ENCODE data around the gene FRK. TPM values are rescaled to one million over a fixed set of nuclear protein-coding genes. Genes with fewer than 3 reads are reported as not detected.

The FRK gene
- total RNA-seq, 2 experiments from 2014 or later = not detected

DNA sequence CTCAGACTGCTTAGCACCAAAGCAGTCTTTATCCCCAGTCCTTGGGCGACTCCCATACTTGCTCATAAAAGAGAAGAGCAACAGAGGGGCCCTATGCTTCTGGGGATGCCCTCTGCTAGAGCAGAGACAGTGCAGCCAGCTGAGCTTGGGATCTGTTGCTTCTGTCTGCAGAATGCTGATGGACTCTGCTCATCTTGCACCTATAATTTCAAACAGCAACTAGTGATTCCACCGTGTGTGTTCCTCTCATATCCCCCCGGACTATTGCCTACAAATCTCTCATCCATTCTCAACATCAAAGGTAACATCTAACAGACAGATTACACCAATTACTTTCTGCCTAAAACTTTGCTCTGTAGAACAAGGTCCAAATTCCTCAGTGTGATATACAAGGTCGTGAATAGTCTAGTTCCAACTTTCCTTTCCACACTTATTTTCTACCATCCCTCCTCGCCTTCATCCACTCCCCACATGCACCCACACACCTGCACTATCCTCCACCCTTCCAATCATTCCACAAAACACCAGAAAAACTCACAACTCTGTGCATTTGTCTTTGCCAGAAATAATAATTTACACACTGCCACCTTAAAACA is 62.6 kb downstream of the FRK start:
- ChIA-PET CTCF (no interaction called here), POLR2A (no interaction called here)
- intact Hi-C loops (cut with DNase I, micrococcal nuclease) = no loop called here
- H3K9me3 ChIP-seq (ENCODE audit: control insufficient read depth in 1 of 2, insufficient read depth in 1 of 2, low read length in 2 of 2) = no peaks in the 10 kb centered on the region
- peaks cover 0 to 6% of the 10 kb centered on the region in 2 experiments for H3K27me3 ChIP-seq (ENCODE audit: control insufficient read depth in 1 of 2, insufficient read depth in 2 of 2, low read length in 2 of 2)
- H3K4me3 ChIP-seq (ENCODE audit: low read length) = no peak overlapping the region
- ATAC-seq (ENCODE audit: poor library complexity) (no peak), DNase-seq (no peak)
- Mint-ChIP-seq H3K27ac (no peak overlapping the region), H3K27me3 (peaks cover 14% of the 10 kb centered on the region), H3K36me3 (ENCODE audit: low read depth) (no peaks in the 10 kb centered on the region), H3K4me3 (no peak overlapping the region), H3K9me3 (no peaks in the 10 kb centered on the region), H3K4me1 (ENCODE audit: low read depth) (no peaks in the 10 kb centered on the region)
- no peak overlapping the region for H3K27ac ChIP-seq (ENCODE audit: low read depth in 1 of 2, low read length in 2 of 2)
- no peaks in the 10 kb centered on the region for H3K4me1 ChIP-seq (ENCODE audit: insufficient read depth, low read length)
- H3K36me3 ChIP-seq (ENCODE audit: insufficient read depth, low read length) = no peaks in the 10 kb centered on the region
- no peak for TF ChIP-seq CTCF (IDR thresholded peaks at IDR 0.05)

GRCh38 chr6:115986026-115986425 is 74.7 kb downstream of the FRK start:
- Mint-ChIP-seq H3K4me1 (ENCODE audit: low read depth) (no peaks in the 10 kb centered on the region), H3K9me3 (no peaks in the 10 kb centered on the region), H3K27me3 (no peaks in the 10 kb centered on the region), H3K27ac (no peak overlapping the region), H3K36me3 (ENCODE audit: low read depth) (no peaks in the 10 kb centered on the region), H3K4me3 (no peak overlapping the region)
- no peak for TF ChIP-seq CTCF (IDR thresholded peaks at IDR 0.05)
- no peaks in the 10 kb centered on the region for H3K36me3 ChIP-seq (ENCODE audit: insufficient read depth, low read length)
- H3K4me1 ChIP-seq (ENCODE audit: insufficient read depth, low read length) = no peaks in the 10 kb centered on the region
- intact Hi-C loops (cut with DNase I, micrococcal nuclease) = no loop called here
- DNase-seq (no peak), ATAC-seq (ENCODE audit: poor library complexity) (no peak)
- CTCF ChIA-PET = no interaction called here
- peaks cover 0 to 7% of the 10 kb centered on the region in 2 experiments for H3K9me3 ChIP-seq (ENCODE audit: control insufficient read depth in 1 of 2, insufficient read depth in 1 of 2, low read length in 2 of 2)
- no peak overlapping the region for H3K27ac ChIP-seq (ENCODE audit: low read depth in 1 of 2, low read length in 2 of 2)
- POLR2A ChIA-PET = no interaction called here
- no peaks in the 10 kb centered on the region for H3K27me3 ChIP-seq (ENCODE audit: control insufficient read depth in 1 of 2, insufficient read depth in 2 of 2, low read length in 2 of 2)
- no peak overlapping the region for H3K4me3 ChIP-seq (ENCODE audit: low read length)

- ATAC-seq (ENCODE audit: poor library complexity) (no peak), DNase-seq (no peak)
- POLR2A ChIA-PET = no interaction called here
- H3K27ac Mint-ChIP-seq = no peak overlapping the region
- H3K27me3 Mint-ChIP-seq = no peaks in the 10 kb centered on the region
- H3K27ac ChIP-seq (ENCODE audit: low read depth in 1 of 2, low read length in 2 of 2) = no peak overlapping the region
- H3K4me1 Mint-ChIP-seq (ENCODE audit: low read depth) = no peaks in the 10 kb centered on the region
- no peak overlapping the region for H3K4me3 Mint-ChIP-seq
- H3K27me3 ChIP-seq (ENCODE audit: control insufficient read depth in 1 of 2, insufficient read depth in 2 of 2, low read length in 2 of 2) = no peaks in the 10 kb centered on the region
- intact Hi-C loops (cut with DNase I, micrococcal nuclease) = no loop called here
- CTCF ChIA-PET = no interaction called here
- no peaks in the 10 kb centered on the region for H3K9me3 Mint-ChIP-seq
- H3K4me1 ChIP-seq (ENCODE audit: insufficient read depth, low read length) = no peaks in the 10 kb centered on the region
- H3K9me3 ChIP-seq (ENCODE audit: control insufficient read depth in 1 of 2, insufficient read depth in 1 of 2, low read length in 2 of 2) = no peaks in the 10 kb centered on the region
- H3K36me3 ChIP-seq (ENCODE audit: insufficient read depth, low read length) = no peaks in the 10 kb centered on the region
- TF ChIP-seq CTCF (IDR thresholded peaks at IDR 0.05) = no peak
- no peaks in the 10 kb centered on the region for H3K36me3 Mint-ChIP-seq (ENCODE audit: low read depth)
- H3K4me3 ChIP-seq (ENCODE audit: low read length) = no peak overlapping the region
These were observed 75.9 kb downstream of the FRK start for GRCh38 chr6:115984809-115985208.
